Astrocyte (in vitro differentiated cells and primary cell): ENCODE measurements around the gene CHAD. TPM values are rescaled to one million over a fixed set of nuclear protein-coding genes. Genes with fewer than 3 reads are reported as not detected.
A peak's percentile ranks its signal among the peaks of the same experiment; 100 is the strongest.

Experiments used
- DNase-seq: peaks from one replicate; pipeline ENCODE4 v3.0.0-alpha.2; 2010; ENCODE audit warnings: low read depth
- FAIRE-seq: peaks from 2 replicates; lab custom pipeline; 2011; peaks lifted over from hg19 to GRCh38; lab: Jason Lieb, UNC
- H2AFZ ChIP-seq: 2 replicates; pipeline ENCODE4 v1.6.0; 2012; ENCODE audit warnings: low read depth, low read length, inconsistent platforms
- H3K27ac ChIP-seq: 2 replicates; pipeline ENCODE4 v1.5.1; 2011; ENCODE audit warnings: low read depth, low read length, inconsistent platforms
- H3K27me3 ChIP-seq: 2 replicates; pipeline ENCODE4 v1.6.0; 2011; ENCODE audit warnings: low read length, inconsistent platforms; ENCODE audit not compliant: insufficient read depth
- H3K36me3 ChIP-seq: 2 replicates; pipeline ENCODE4 v1.5.1; 2011; ENCODE audit warnings: low read length, inconsistent platforms; ENCODE audit not compliant: insufficient read depth
- H3K4me1 ChIP-seq: 2 replicates; pipeline ENCODE4 v1.5.1; 2011; ENCODE audit warnings: low read length, inconsistent platforms; ENCODE audit not compliant: insufficient read depth
- H3K4me2 ChIP-seq: 2 replicates; pipeline ENCODE4 v1.6.0; 2012; ENCODE audit warnings: low read length, inconsistent platforms
- H3K4me3 ChIP-seq: 2 replicates; pipeline ENCODE4 v1.5.1; 2011; ENCODE audit warnings: low read depth, mild to moderate bottlenecking, low read length, inconsistent platforms; ENCODE audit not compliant: insufficient read depth
- H3K79me2 ChIP-seq: 2 replicates; pipeline ENCODE4 v1.6.0; 2012; ENCODE audit warnings: mild to moderate bottlenecking, low read length, inconsistent platforms; ENCODE audit not compliant: insufficient read depth
- H3K9ac ChIP-seq: 2 replicates; pipeline ENCODE4 v1.6.0; 2012; ENCODE audit warnings: mild to moderate bottlenecking, low read length, inconsistent platforms
- H3K9me3 ChIP-seq: 2 replicates; pipeline ENCODE4 v1.5.1; 2012; ENCODE audit warnings: low read depth, mild to moderate bottlenecking, low read length, inconsistent platforms; ENCODE audit not compliant: insufficient read depth
- H4K20me1 ChIP-seq: 2 replicates; pipeline ENCODE4 v1.6.0; 2012; ENCODE audit warnings: low read length, inconsistent platforms; ENCODE audit not compliant: insufficient read depth
- H3K27ac Mint-ChIP-seq: one replicate; pipeline ENCODE4 v1.8.0; 2021; ENCODE audit warnings: mild to moderate bottlenecking, mixed read lengths; ENCODE audit not compliant: unreplicated experiment
- H3K27me3 Mint-ChIP-seq: one replicate; pipeline ENCODE4 v1.8.0; 2021; ENCODE audit warnings: low read depth, mixed read lengths; ENCODE audit not compliant: unreplicated experiment
- H3K36me3 Mint-ChIP-seq: one replicate; pipeline ENCODE4 v1.8.0; 2021; ENCODE audit warnings: low read depth, mixed read lengths; ENCODE audit not compliant: unreplicated experiment
- H3K4me1 Mint-ChIP-seq: one replicate; pipeline ENCODE4 v1.8.0; 2021; ENCODE audit warnings: low read depth, mixed read lengths; ENCODE audit not compliant: unreplicated experiment
- H3K4me3 Mint-ChIP-seq: one replicate; pipeline ENCODE4 v1.8.0; 2021; ENCODE audit warnings: mild to moderate bottlenecking, moderate library complexity, mixed read lengths; ENCODE audit not compliant: unreplicated experiment
- H3K9me3 Mint-ChIP-seq: one replicate; pipeline ENCODE4 v1.8.0; 2021; ENCODE audit warnings: mild to moderate bottlenecking, mixed read lengths; ENCODE audit not compliant: unreplicated experiment
- CTCF ChIP-seq: IDR thresholded peaks from 2 replicates; pipeline ENCODE4 v1.5.1; 2011; ENCODE audit warnings: low read depth, mild to moderate bottlenecking, inconsistent platforms, low read length, moderate library complexity; ENCODE audit not compliant: insufficient read depth
- EZH2 ChIP-seq: IDR thresholded peaks from 2 replicates; pipeline ENCODE4 v1.6.1; 2012; ENCODE audit warnings: mild to moderate bottlenecking, low read length, inconsistent platforms; ENCODE audit not compliant: insufficient read depth
- total RNA-seq: library from RNA; stranded (reverse); gene quantifications from 2 replicates; pipeline ENCODE4 v1.2.1, GENCODE V29; 2021

CHAD gene
- total RNA-seq, 1 donor from 2014 or later: not detected

- no peak overlapping the region for H3K9ac ChIP-seq
- FAIRE-seq (no peak), DNase-seq (no peak)
- H3K79me2 ChIP-seq: peaks cover 14% of the 10 kb centered on the region
- Mint-ChIP-seq H3K9me3 (no peaks in the 10 kb centered on the region), H3K4me3 (no peak overlapping the region), H3K27me3 (no peaks in the 10 kb centered on the region), H3K4me1 (peaks cover 8% of the 10 kb centered on the region), H3K27ac (no peak overlapping the region), H3K36me3 (peaks cover 5% of the 10 kb centered on the region)
- peaks cover 18% of the 10 kb centered on the region for H3K36me3 ChIP-seq
- no peaks in the 10 kb centered on the region for H3K27me3 ChIP-seq
- H4K20me1 ChIP-seq: peaks cover 11% of the 10 kb centered on the region
- no peak overlapping the region for H2AFZ ChIP-seq
- H3K4me3 ChIP-seq: no peak overlapping the region
- no peak overlapping the region for H3K4me2 ChIP-seq
- no peak overlapping the region for H3K27ac ChIP-seq
- TF ChIP-seq EZH2 (no peak), CTCF (no peak)
- H3K4me1 ChIP-seq: peaks cover 8% of the 10 kb centered on the region
- no peaks in the 10 kb centered on the region for H3K9me3 ChIP-seq
Observed at GRCh38 chr17:50482110-50482509, 13.4 kb upstream of the CHAD start.

- H3K4me3 ChIP-seq: no peak overlapping the region
- no peak for DNase-seq
- peaks cover 18% of the 10 kb centered on the region for H3K36me3 ChIP-seq
- H3K4me3 Mint-ChIP-seq: no peak overlapping the region
- no peak for FAIRE-seq
- H2AFZ ChIP-seq: no peak overlapping the region
- no peaks in the 10 kb centered on the region for H3K27me3 ChIP-seq
- H3K4me1 ChIP-seq: peaks cover 8% of the 10 kb centered on the region
- H3K27ac Mint-ChIP-seq: no peak overlapping the region
- H3K9me3 ChIP-seq: no peaks in the 10 kb centered on the region
- H3K27ac ChIP-seq: no peak overlapping the region
- no peak overlapping the region for H3K4me2 ChIP-seq
- peaks cover 5% of the 10 kb centered on the region for H3K36me3 Mint-ChIP-seq
- H3K27me3 Mint-ChIP-seq: no peaks in the 10 kb centered on the region
- peaks cover 14% of the 10 kb centered on the region for H3K79me2 ChIP-seq
- no peak overlapping the region for H3K9ac ChIP-seq
- H3K4me1 Mint-ChIP-seq: peaks cover 8% of the 10 kb centered on the region
- TF ChIP-seq CTCF (no peak), EZH2 (no peak)
- no peaks in the 10 kb centered on the region for H3K9me3 Mint-ChIP-seq
- peaks cover 11% of the 10 kb centered on the region for H4K20me1 ChIP-seq
Observed at GRCh38 chr17:50481648-50482047, 13.0 kb upstream of the CHAD start.

- H3K27ac Mint-ChIP-seq: no peak overlapping the region
- H3K9me3 ChIP-seq: no peaks in the 10 kb centered on the region
- no peak overlapping the region for H3K4me3 ChIP-seq
- peaks cover 18% of the 10 kb centered on the region for H3K36me3 ChIP-seq
- peaks cover 5% of the 10 kb centered on the region for H3K27me3 Mint-ChIP-seq
- H4K20me1 ChIP-seq: peaks cover 11% of the 10 kb centered on the region
- no peak overlapping the region for H3K27ac ChIP-seq
- peaks cover 8% of the 10 kb centered on the region for H3K4me1 ChIP-seq
- DNase-seq (no peak), FAIRE-seq (no peak)
- H3K36me3 Mint-ChIP-seq: peaks cover 5% of the 10 kb centered on the region
- H3K4me2 ChIP-seq: no peak overlapping the region
- no peak overlapping the region for H3K9ac ChIP-seq
- no peaks in the 10 kb centered on the region for H3K9me3 Mint-ChIP-seq
- peaks cover 8% of the 10 kb centered on the region for H3K4me1 Mint-ChIP-seq
- TF ChIP-seq EZH2 (no peak), CTCF (no peak)
- peak overlapping the region; percentile 21 for H3K4me3 Mint-ChIP-seq
- H3K79me2 ChIP-seq: peaks cover 14% of the 10 kb centered on the region
- peaks cover 3% of the 10 kb centered on the region for H3K27me3 ChIP-seq
- H2AFZ ChIP-seq: no peak overlapping the region
Observed at GRCh38 chr17:50480854-50481490, 12.3 kb upstream of the CHAD start.
